A673 (cell line): ENCODE measurements around the gene GAST. TPM values are rescaled to one million over a fixed set of nuclear protein-coding genes. Genes with fewer than 3 reads are reported as not detected.
"Not testable (repeated sequence)": the region's sequence is repeated elsewhere in the genome, so short reads cannot be mapped to it uniquely, and the experiment has no call there.

Experiments used
- BruUV-seq: library from RNA; stranded (reverse); fragments of 400-500 nt; replicated peaks from 2 replicates; lab custom pipeline; 2021; lab: Mats Ljungman, UMichigan
- CTCF ChIA-PET: fragments of 300-600 bp; sonication (Branson Sonifier 250); formaldehyde crosslinking; loops from one replicate; lab custom pipeline; 2022; ENCODE audit warnings: antibody characterized with exemption; lab: Charles Lee
- POLR2A ChIA-PET: fragments of 300-600 bp; sonication (Branson Sonifier 250); formaldehyde crosslinking; loops from one replicate; lab custom pipeline; 2022; ENCODE audit warnings: antibody characterized with exemption; ENCODE audit not compliant: low non-redundant PET; lab: Charles Lee
- DNase-seq: peaks from one replicate; pipeline ENCODE4 v3.0.0-alpha.2; 2015; ENCODE audit warnings: low spot score
- H3K27ac ChIP-seq: fragments of 200-600 bp; sonication (generic); 2 replicates; pipeline ENCODE4 v1.5.1; 2016; ENCODE audit warnings: mixed run types, low read depth, mild to moderate bottlenecking, mixed read lengths, antibody characterized with exemption, low read length; ENCODE audit not compliant: poor library complexity, severe bottlenecking
- H3K27me3 ChIP-seq: fragments of 200-600 bp; sonication (generic); replicated peaks from 2 replicates; pipeline ENCODE4 v1.6.1; 2017; ENCODE audit warnings: mixed run types, low read depth, mild to moderate bottlenecking, mixed read lengths, antibody characterized with exemption, low read length; ENCODE audit not compliant: insufficient read depth, poor library complexity
- H3K36me3 ChIP-seq: fragments of 200-600 bp; sonication (generic); 2 replicates; pipeline ENCODE4 v1.6.1; 2016; ENCODE audit warnings: mixed run types, mild to moderate bottlenecking, mixed read lengths, antibody characterized with exemption, low read length; ENCODE audit not compliant: insufficient read depth, poor library complexity, severe bottlenecking
- H3K4me1 ChIP-seq: fragments of 200-600 bp; sonication (generic); 2 replicates; pipeline ENCODE4 v1.6.1; 2017; ENCODE audit warnings: mixed run types, mild to moderate bottlenecking, mixed read lengths, antibody characterized with exemption, low read length; ENCODE audit not compliant: insufficient read depth, poor library complexity, severe bottlenecking
- H3K4me3 ChIP-seq: fragments of 200-600 bp; sonication (generic); 2 replicates; pipeline ENCODE4 v1.5.1; 2016; ENCODE audit warnings: low read depth, mixed run types, mild to moderate bottlenecking, mixed read lengths, low read length; ENCODE audit not compliant: poor library complexity, severe bottlenecking
- H3K9me3 ChIP-seq: fragments of 200-600 bp; sonication (generic); 2 replicates; pipeline ENCODE4 v1.6.1; 2016; ENCODE audit warnings: mixed run types, low read depth, mild to moderate bottlenecking, mixed read lengths, antibody characterized with exemption, low read length; ENCODE audit not compliant: poor library complexity, severe bottlenecking
- CTCF ChIP-seq: fragments of 300-800, 200-600 bp; sonication (generic); conservative IDR thresholded peaks from 2 replicates; pipeline ENCODE4 v1.5.1; 2017; ENCODE audit warnings: low read depth, mild to moderate bottlenecking, antibody characterized with exemption, low read length, moderate library complexity, mixed read lengths
- EZH2 ChIP-seq: fragments of 200-600 bp; sonication (generic); IDR thresholded peaks from 2 replicates; pipeline ENCODE4 v1.6.1; 2017; ENCODE audit warnings: borderline replicate concordance, low read depth, mild to moderate bottlenecking, mixed read lengths, antibody characterized with exemption, low read length; ENCODE audit not compliant: poor library complexity, severe bottlenecking
- intact Hi-C: fragments of 100-400 bp; cut with micrococcal nuclease; formaldehyde crosslinking; loops from one replicate; pipeline ENCODE4 v1.10.0; 2022; ENCODE audit not compliant: unreplicated experiment
- total RNA-seq: library from RNA; stranded (reverse); gene quantifications from 2 replicates; pipeline ENCODE4 v1.2.3, GENCODE V29; 2021

The GAST gene
- total RNA-seq, 1 experiment from 2014 or later, result not detected

GRCh38 chr17:41697122-41697962 lies 14.8 kb upstream of the GAST start:
- Histone ChIP-seq H3K36me3 (peaks cover 11% of the 10 kb centered on the region), H3K27ac (no peak overlapping the region), H3K27me3 (no peaks in the 10 kb centered on the region), H3K4me1 (no peaks in the 10 kb centered on the region), H3K4me3 (no peak overlapping the region), H3K9me3 (no peaks in the 10 kb centered on the region)
- no peak for TF ChIP-seq EZH2
- CTCF ChIA-PET, result interaction anchor here (0.7 kb wide), 1 partner anchor 604 kb away, joined by 3 read pairs; no protein-coding TSS in a partner anchor
- no peak for DNase-seq
- intact Hi-C loops, result no loop called here
- POLR2A ChIA-PET, result no interaction called here
- BruUV-seq, result no TSS peak

GRCh38 chr17:41700843-41701242 lies 11.3 kb upstream of the GAST start:
- POLR2A ChIA-PET, CTCF ChIA-PET, H3K36me3 ChIP-seq, H3K27ac ChIP-seq, H3K27me3 ChIP-seq, intact Hi-C loops, H3K9me3 ChIP-seq, H3K4me3 ChIP-seq, H3K4me1 ChIP-seq, BruUV-seq, DNase-seq: not testable (repeated sequence)

DNA sequence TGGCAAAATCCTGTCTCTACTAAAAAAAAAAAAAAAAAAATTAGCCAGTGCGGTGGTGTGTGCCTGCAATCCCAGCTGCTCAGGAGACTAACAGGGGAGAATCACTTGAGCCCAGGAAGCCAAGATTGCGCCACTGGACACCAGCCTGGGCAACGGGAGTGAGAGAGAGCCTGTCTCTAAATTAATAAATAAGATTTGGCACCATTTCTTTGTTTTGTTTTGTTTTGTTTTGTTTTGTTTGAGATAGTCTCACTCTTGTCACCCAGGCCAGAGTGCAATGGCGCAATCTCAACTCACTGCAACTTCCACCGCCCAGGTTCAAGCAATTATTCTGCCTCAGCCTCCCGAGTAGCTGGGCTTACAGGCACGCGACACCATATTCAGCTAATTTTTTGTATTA lies 9.4 kb upstream of the GAST start:
- no peaks in the 10 kb centered on the region for H3K4me1 ChIP-seq
- CTCF ChIA-PET, result no interaction called here
- intact Hi-C loops, result no loop called here
- no TSS peak for BruUV-seq
- H3K27ac ChIP-seq, result no peak overlapping the region
- no peaks in the 10 kb centered on the region for H3K9me3 ChIP-seq
- TF ChIP-seq CTCF (no peak), EZH2 (no peak)
- H3K4me3 ChIP-seq, result no peak overlapping the region
- H3K36me3 ChIP-seq, result no peaks in the 10 kb centered on the region
- DNase-seq, result no peak
- H3K27me3 ChIP-seq, result no peaks in the 10 kb centered on the region
- POLR2A ChIA-PET, result no interaction called here

- Histone ChIP-seq H3K36me3 (no peaks in the 10 kb centered on the region), H3K9me3 (no peaks in the 10 kb centered on the region), H3K4me3 (no peak overlapping the region), H3K27ac (no peak overlapping the region), H3K4me1 (no peaks in the 10 kb centered on the region), H3K27me3 (no peaks in the 10 kb centered on the region)
- no peak for DNase-seq
- BruUV-seq, result no TSS peak
- ChIA-PET CTCF (no interaction called here), POLR2A (no interaction called here)
- intact Hi-C loops, result no loop called here
- no peak for TF ChIP-seq EZH2
- TF ChIP-seq CTCF, result no peak
Measured at GRCh38 chr17:41705271-41705991, 6.7 kb upstream of the GAST start.
